Astrocyte of the spinal cord (primary cell): Measurements from ENCODE around the gene PLEKHN1.
A peak's percentile ranks its signal among the peaks of the same experiment; 100 is the strongest.

Source experiments
- DNase-seq: peaks from one replicate; pipeline ENCODE4 v3.0.0; 2011; ENCODE audit warnings: low read depth, low spot score
- H3K4me3 ChIP-seq: 2 replicates; pipeline ENCODE4 v1.5.1; 2011; ENCODE audit warnings: low read depth, mild to moderate bottlenecking, low read length, moderate library complexity
- in situ Hi-C: cut with HindIII; loops from 2 replicates; pipeline ENCODE4 v1.10.0; 2017; ENCODE audit warnings: low sequenced_read_pairs
- TF ChIP-seq, protein P1 (sequence below): IDR thresholded peaks from 2 replicates; pipeline ENCODE4 v1.5.1; 2012; ENCODE audit warnings: low read depth, mild to moderate bottlenecking, low read length, inconsistent platforms

Gene PLEKHN1

DNA sequence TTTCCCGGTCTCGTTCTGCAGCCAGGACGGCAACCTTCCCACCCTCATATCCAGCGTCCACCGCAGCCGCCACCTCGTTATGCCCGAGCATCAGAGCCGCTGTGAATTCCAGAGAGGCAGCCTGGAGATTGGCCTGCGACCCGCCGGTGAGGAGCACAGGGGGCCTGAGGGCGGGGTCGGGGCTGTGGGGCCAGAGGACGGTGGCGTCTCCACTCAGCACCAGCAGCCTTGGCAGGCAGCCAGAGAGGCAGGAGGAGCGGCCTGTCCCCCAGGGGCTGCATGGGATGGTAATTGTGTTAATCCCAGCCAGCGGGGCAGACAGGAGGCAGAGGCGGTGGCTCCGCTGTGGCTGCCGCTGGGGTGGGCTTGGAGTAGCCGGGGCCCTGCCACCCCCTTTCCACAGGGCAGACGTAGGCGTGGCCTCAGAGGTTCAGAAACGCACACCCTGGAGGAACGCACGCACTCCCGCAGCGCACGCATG lies 30.5 kb upstream of the PLEKHN1 start:
- in situ Hi-C loops = no loop called here
- H3K4me3 ChIP-seq = no peak overlapping the region
- DNase-seq = no peak
- TF ChIP-seq, protein P1, sequence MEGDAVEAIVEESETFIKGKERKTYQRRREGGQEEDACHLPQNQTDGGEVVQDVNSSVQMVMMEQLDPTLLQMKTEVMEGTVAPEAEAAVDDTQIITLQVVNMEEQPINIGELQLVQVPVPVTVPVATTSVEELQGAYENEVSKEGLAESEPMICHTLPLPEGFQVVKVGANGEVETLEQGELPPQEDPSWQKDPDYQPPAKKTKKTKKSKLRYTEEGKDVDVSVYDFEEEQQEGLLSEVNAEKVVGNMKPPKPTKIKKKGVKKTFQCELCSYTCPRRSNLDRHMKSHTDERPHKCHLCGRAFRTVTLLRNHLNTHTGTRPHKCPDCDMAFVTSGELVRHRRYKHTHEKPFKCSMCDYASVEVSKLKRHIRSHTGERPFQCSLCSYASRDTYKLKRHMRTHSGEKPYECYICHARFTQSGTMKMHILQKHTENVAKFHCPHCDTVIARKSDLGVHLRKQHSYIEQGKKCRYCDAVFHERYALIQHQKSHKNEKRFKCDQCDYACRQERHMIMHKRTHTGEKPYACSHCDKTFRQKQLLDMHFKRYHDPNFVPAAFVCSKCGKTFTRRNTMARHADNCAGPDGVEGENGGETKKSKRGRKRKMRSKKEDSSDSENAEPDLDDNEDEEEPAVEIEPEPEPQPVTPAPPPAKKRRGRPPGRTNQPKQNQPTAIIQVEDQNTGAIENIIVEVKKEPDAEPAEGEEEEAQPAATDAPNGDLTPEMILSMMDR = no peak

DNA sequence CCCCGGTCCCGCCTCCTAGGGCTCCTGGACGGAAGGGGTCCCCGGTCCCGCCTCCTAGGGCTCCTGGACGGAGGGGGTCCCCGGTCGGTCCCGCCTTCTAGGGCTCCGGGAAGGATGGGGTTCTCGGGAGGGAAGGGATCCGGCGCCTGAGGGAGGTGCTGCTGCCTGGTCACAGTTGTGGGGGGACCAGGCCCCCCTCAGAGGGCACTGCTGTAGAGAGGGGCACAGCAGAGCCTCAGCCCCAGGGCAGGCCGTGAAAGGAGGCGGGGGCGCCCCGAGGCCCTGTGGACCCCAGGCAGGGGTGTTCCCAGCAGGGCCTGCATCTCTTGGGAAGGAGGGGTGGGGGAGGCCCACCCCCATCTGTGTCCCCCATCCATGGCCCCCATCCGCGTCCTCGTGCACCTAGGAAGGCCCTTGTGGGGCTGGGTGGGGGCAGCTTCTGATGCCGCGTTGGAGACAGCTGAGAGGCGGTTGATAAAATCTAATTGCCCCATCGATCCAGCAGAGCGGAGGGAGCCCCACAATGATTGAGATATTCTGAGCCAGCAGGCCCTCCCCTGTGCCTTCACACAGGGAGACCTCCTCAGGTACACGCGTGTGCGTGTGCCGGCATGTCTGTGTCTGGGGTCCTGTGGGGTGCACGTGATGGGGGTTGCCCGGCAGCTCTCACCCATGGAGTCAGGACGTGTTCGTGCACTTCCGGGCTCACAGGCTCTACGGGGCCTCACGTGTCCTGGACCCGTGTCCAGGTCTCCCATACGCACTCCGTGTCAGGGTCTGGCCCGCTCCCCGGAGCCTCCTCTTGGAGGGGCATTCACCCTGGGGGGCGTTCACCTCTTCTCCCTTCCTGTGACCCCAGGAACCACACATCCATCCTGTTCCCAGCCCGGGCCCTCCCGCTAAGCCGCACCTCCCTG lies 29.7 kb upstream of the PLEKHN1 start:
- TF ChIP-seq, protein P1 = no peak
- H3K4me3 ChIP-seq = no peak overlapping the region
- no peak for DNase-seq
- in situ Hi-C loops = no loop called here

DNA sequence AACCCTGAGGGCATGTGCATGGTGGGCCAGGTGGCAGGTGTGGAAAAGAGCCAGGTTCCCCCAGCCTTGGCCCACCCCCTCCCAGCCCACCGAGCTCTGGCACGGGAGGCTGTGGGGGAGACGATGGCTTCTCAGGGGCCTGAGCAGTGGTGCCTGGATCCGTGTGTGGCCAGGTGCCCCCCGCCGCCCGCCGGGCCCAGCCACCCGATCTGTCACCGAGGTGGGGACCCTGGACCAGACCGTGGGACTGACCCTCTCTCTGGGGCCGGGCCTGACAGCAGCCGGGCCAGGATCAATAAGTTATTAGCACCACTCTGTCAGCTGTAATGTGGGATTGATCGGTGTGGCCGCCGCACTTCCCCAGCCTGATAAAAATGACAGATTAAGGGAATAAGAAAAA lies 28.8 kb upstream of the PLEKHN1 start:
- in situ Hi-C loops = no loop called here
- TF ChIP-seq, protein P1 = no peak
- H3K4me3 ChIP-seq = no peak overlapping the region
- DNase-seq = no peak

DNA sequence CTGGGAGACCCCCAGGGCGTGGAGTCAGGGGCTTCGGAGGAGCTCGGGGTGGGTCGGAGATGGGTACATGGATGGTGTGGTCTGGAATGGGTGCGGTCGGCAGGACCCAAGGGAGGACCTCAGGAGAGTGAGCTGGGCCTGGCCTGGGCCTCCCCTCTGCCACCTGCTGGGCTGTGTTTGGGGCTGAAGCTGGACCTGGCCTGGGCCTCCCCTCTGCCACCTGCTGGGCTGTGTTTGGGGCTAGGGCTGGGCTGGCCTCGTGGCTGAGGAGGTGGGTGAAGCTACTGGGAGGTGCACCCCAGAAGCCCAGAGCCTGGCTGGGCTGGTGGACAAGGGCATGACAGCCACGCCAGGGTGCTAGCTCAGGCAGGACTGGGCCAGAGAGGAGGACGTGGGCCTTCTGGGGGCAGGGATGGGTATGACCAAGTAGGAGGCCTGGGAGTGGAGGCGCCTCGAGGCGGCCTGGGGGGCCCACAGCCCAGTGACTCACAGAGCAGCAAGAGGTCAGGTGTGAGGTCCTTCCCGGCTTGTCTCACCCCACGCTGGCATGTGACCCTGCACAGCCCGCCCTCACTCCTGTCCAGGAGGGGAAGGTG lies 28.1 kb upstream of the PLEKHN1 start:
- TF ChIP-seq, protein P1 = peak; percentile 46
- no peak overlapping the region for H3K4me3 ChIP-seq
- in situ Hi-C loops = no loop called here
- DNase-seq = peak; percentile 29

DNA sequence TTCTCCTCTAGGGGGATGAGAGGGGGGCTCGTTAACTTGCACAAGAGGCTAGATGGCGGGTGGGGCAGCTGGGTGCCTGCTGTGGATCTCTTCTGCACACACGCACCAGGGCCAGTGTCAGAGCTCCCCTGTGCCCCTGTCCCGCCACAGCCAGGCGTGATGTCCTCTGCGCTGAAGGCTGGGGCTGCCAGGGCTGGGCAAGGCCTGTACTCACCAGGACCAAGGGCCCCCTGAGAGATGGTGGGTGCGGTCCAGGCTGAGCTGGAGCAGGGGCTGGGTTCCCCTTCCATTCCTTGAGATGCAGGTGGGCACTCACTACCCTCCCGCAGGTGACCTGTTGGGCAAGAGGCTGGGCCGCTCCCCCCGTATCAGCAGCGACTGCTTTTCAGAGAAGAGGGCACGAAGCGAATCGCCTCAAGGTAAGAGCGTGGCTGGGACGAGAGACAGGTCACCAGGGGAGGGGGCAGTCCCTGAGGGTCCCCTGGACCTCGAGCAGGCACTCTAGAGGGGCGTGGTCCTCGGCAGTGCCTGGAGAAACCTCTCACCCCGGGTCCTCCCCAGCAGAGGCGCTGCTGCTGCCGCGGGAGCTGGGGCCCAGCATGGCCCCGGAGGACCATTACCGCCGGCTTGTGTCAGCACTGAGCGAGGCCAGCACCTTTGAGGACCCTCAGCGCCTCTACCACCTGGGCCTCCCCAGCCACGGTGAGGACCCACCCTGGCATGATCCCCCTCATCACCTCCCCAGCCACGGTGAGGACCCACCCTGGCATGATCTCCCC lies 27.4 kb upstream of the PLEKHN1 start:
- H3K4me3 ChIP-seq = no peak overlapping the region
- TF ChIP-seq, protein P1 = no peak
- in situ Hi-C loops = no loop called here

DNA sequence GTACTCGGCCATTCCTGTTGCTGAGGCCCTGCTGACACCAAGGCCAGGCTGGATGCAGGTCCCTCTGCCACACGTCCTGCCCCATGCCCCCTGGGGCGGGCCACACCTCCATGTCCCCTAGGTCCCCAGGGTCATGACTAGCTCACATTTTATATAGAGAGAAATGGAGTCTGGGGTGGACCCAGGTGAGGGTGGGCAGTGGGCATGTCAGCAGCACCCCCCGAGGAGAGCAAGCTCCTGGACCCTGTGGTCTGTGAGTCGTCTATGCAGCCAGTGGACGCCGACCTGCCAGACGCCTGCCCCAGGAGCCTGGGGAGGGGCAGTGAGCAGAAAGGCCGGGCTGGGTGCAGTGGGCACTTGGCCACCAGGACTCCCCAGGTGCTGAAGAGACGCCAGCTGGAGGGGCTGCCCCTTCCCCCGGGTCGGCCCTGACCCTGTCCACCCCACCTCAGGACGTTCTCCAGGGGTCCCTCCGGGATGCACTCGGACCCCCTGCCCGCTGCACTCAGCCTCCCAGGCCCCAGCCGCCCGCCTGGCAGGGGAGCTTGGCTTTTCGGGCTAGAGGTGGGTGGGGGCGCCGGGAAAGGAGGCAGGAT lies 26.7 kb upstream of the PLEKHN1 start:
- TF ChIP-seq, protein P1 = no peak
- in situ Hi-C loops = no loop called here
- no peak overlapping the region for H3K4me3 ChIP-seq
- DNase-seq = no peak

More for the DNA sequence above, 27.4 kb upstream of the PLEKHN1 start:
- DNase-seq = no peak
